GM21717 (cell line): ENCODE results near the gene FAM107B.

ENCODE experiments used
- ATAC-seq: cut with Tn5 transposase; IDR thresholded peaks from one replicate; pipeline ENCODE4 v1.9.1; 2021; ENCODE audit warnings: mild to moderate bottlenecking, moderate library complexity; ENCODE audit not compliant: unreplicated experiment

The FAM107B gene

DNA sequence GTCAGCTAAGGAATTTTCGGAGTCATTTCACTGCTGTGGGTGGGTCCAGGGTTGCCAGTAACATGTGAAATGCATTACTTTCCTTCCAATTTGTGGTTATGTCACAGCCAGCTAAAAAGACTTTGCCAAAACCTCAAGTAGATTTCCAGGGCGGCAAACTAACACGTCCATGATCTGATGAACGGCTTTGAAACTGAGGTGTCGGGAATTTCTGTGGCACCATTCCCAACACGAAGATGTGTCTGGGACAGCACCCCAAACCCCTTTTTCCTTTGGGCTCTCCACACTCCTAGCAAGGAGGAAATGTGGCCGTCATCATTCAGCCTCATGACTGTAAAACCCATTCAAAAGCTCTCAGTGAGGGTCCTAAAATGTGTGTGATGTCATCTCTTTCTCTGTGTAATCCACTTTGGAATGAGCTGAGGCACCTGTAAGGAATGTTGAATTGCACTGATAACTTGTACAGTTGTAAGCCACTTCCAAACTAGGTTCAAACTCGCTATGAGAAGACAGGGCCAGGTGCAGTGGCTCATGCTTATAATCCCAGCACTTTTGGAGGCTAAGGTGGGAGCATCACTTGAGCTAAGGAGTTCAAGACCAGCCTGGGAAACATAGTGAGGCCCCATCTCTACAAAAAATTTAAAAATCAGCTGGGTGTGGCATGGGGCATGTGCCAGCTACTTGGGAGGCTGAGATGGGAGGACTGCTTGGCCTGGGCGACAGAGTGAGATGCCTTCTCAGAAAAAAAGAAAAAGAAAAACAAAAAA, 297.9 kb downstream of the FAM107B start:
- ATAC-seq, result no peak

DNA sequence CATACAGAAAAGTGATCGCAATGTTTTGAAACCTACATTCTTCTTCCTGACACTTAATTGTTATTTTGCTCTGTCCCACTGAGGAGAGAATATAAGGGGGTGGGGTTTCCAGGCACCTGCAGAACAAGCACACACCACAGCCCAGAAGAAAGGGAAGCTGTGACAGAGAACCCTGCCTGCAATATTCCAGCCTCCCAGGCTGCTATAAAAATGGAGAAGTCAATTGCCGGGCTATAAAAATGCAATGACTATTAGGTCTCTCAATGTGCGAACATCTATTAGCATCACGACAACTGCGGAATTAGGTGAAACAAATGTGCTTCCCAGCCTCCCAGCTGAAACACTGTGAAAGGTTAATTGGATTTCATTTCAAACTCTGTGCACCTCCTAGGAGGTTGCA, 298.7 kb downstream of the FAM107B start:
- ATAC-seq, result no peak

DNA sequence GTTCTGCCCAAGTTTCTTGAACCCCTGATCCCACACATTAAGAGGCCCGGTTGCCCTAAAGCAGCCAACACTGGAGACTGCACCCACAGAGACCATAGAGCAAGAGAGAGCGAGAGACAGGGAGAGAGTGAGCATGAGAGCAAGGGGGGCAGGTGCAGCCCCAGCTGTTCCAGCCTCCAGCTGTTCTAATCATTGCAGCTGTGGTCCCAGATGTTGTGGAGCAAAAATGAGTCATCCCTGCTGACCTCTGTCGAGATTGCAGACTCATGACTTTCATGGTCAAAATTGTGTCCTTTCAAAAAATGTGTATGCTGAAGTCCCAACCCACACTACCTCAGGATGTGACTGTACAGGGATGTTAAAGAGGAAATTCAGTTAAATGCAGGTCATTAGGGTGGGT, 300.0 kb downstream of the FAM107B start:
- ATAC-seq, result no peak

DNA sequence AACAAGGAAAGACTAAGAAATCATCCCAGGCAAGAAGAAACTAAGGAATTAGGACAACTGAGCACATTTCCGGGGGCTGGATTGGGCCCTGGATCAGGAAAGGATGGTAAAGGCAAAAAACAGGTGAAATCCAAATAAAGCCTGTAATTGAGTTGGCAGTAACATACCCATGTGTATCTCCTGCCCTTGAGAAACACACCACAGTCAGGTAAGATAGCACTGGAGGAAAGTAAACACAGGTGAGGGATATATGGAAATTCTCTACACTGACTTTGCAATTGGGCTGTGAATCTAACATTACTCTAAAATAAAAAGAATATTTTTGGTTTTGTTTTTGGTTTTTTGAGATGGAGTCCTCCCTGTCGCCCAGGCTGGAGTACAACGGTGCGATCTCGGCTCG, 303.8 kb downstream of the FAM107B start:
- no peak for ATAC-seq

DNA sequence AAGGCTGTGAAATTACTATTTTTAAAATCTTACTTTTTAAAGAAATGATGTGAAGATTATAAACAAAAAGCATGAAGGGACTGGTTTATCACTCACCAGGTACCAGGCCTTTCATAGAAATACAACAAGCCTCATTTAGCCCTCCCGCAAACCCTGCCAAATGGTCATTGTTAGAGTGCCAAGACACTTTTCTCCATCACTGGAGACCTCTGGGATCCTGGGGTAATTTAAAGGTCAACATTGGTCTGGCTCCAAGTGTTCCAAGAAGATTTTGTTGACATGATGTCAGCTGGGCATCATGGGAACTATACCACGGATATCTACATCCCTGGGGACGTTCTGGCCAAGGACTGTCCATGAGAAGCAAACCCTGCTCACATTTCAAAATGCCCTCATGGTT, 306.0 kb downstream of the FAM107B start:
- no peak for ATAC-seq
